Endometrial microvascular endothelial cells (primary cell): Measurements from ENCODE around the gene DCHS1. TPM values are rescaled to one million over a fixed set of nuclear protein-coding genes. Genes with fewer than 3 reads are reported as not detected.

Experiments used
- in situ Hi-C: cut with HindIII; loops from 2 replicates; pipeline ENCODE4 v1.10.0; 2017; ENCODE audit warnings: low sequenced_read_pairs, low pct_unique_long_range_greater_than_20kb; ENCODE audit errors: inconsistent ontology term
- total RNA-seq: library from RNA; depleted of rRNA; stranded (reverse); fragments of >200 nt; gene quantifications from one replicate; pipeline ENCODE4 v1.2.3, GENCODE V29; 2015; ENCODE audit errors: inconsistent ontology term

The DCHS1 gene
- total RNA-seq, 1 donor from 2014 or later: 48.7 TPM

GRCh38 chr11:6586434-6587359 is 68.9 kb downstream of the DCHS1 start:
- in situ Hi-C loops: no loop called here

GRCh38 chr11:6584528-6584927 is 71.1 kb downstream of the DCHS1 start:
- in situ Hi-C loops: no loop called here

- in situ Hi-C loops: no loop called here
Observed at GRCh38 chr11:6583584-6583983, 72.0 kb downstream of the DCHS1 start.

GRCh38 chr11:6579681-6580080 is 75.9 kb downstream of the DCHS1 start:
- in situ Hi-C loops: no loop called here

- in situ Hi-C loops: no loop called here
Observed at GRCh38 chr11:6578134-6578533, 77.5 kb downstream of the DCHS1 start.

GRCh38 chr11:6576471-6577373 is 78.9 kb downstream of the DCHS1 start:
- in situ Hi-C loops: no loop called here

- in situ Hi-C loops: no loop called here
Observed at GRCh38 chr11:6574816-6575715, 80.5 kb downstream of the DCHS1 start.

- in situ Hi-C loops: no loop called here
Observed at GRCh38 chr11:6572215-6572614, 83.4 kb downstream of the DCHS1 start.

- in situ Hi-C loops: no loop called here
Observed at GRCh38 chr11:6571434-6572008, 84.1 kb downstream of the DCHS1 start.

Other genes with a start within 250 kb of the DCHS1 start
- 52.8 TPM for gene APBB1, start 236.7 kb downstream of the DCHS1 start, total RNA-seq
- not detected for gene HPX, start 214.8 kb downstream of the DCHS1 start, total RNA-seq
- 60.0 TPM for gene TRIM3, start 181.9 kb downstream of the DCHS1 start, total RNA-seq
- gene ARFIP2, start 174.5 kb downstream of the DCHS1 start, total RNA-seq: 51.8 TPM
- 24.4 TPM for gene TIMM10B, start 174.3 kb downstream of the DCHS1 start, total RNA-seq
- gene DNHD1, start 158.5 kb downstream of the DCHS1 start, total RNA-seq: 2.2 TPM
- gene RRP8, start 52.2 kb downstream of the DCHS1 start, total RNA-seq: 35.8 TPM
- 247 TPM for gene ILK, start 52.0 kb downstream of the DCHS1 start, total RNA-seq
- 41.9 TPM for gene TAF10, start 43.6 kb downstream of the DCHS1 start, total RNA-seq
- gene TPP1, start 36.4 kb downstream of the DCHS1 start, total RNA-seq: 100.0 TPM
- gene MRPL17, start 27.5 kb upstream of the DCHS1 start, total RNA-seq: 114 TPM
- not detected for gene OR2AG2, start 116.2 kb upstream of the DCHS1 start, total RNA-seq
- not detected for gene OR2AG1, start 127.2 kb upstream of the DCHS1 start, total RNA-seq
- gene OR6A2, start 143.9 kb upstream of the DCHS1 start, total RNA-seq: 0.09 TPM
- not detected for gene OR10A5, start 189.9 kb upstream of the DCHS1 start, total RNA-seq
- not detected for gene OR10A2, start 207.2 kb upstream of the DCHS1 start, total RNA-seq
- gene OR10A4, start 220.8 kb upstream of the DCHS1 start, total RNA-seq: not detected
- gene OR2D2, start 236.7 kb upstream of the DCHS1 start, total RNA-seq: not detected